Measurements from ENCODE around the gene ARID1A. TPM values are rescaled to one million over a fixed set of nuclear protein-coding genes. Genes with fewer than 3 reads are reported as not detected.

ARID1A gene
- total and polyA plus RNA-seq, 9 of the 15 experiments (the other 6 are each of a cell fraction or from before 2014, with no cell fraction given), result 8.3 to 88.3 (median 22.5) TPM

DNA sequence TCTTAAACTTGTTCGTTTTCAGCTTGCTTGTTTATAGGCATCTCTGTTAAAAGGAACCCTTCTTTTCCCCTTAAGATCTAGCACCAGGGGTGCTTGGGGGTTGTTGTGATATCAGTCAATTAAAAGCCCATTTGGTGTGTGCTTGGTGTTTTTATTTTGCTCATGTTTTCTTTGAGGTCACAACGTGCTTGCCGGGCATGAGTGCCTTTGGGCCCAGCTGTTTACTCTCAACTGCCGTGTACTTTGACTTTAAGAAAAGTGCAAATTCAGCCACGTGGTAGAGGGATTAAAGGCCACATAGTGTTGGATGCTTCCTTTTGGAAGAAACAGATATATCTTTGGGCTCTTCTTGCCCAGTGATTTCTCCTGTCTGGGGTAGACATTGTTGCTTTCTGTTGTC, 10.5 kb downstream of the ARID1A start (continued):
- TF ChIP-seq, protein P1, sequence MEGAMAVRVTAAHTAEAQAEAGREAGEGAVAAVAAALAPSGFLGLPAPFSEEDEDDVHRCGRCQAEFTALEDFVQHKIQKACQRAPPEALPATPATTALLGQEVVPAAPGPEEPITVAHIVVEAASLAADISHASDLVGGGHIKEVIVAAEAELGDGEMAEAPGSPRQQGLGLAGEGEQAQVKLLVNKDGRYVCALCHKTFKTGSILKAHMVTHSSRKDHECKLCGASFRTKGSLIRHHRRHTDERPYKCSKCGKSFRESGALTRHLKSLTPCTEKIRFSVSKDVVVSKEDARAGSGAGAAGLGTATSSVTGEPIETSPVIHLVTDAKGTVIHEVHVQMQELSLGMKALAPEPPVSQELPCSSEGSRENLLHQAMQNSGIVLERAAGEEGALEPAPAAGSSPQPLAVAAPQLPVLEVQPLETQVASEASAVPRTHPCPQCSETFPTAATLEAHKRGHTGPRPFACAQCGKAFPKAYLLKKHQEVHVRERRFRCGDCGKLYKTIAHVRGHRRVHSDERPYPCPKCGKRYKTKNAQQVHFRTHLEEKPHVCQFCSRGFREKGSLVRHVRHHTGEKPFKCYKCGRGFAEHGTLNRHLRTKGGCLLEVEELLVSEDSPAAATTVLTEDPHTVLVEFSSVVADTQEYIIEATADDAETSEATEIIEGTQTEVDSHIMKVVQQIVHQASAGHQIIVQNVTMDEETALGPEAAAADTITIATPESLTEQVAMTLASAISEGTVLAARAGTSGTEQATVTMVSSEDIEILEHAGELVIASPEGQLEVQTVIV (CRISPR knock-in tag; IDR thresholded peaks at IDR 0.05; ENCODE audit: borderline replicate concordance), result no peak
- TF ChIP-seq FUS (optimal IDR thresholded peaks at IDR 0.05; ENCODE audit: low read depth, low read length) (no peak), TSC22D4 (tag; IDR thresholded peaks at IDR 0.05) (no peak), ZNF699 (CRISPR knock-in tag; IDR thresholded peaks at IDR 0.05; ENCODE audit: insufficient replicate concordance) (no peak), CBFA2T3 (IDR thresholded peaks at IDR 0.05) (no peak), HNRNPUL1 (IDR thresholded peaks at IDR 0.05; ENCODE audit: low read length) (no peak), DPF2 (IDR thresholded peaks at IDR 0.05) (no peak), ZNF75A (CRISPR knock-in tag; IDR thresholded peaks at IDR 0.05) (no peak), SIRT6 (IDR thresholded peaks at IDR 0.05; ENCODE audit: low read depth, low read length) (no peak), CBX5 (IDR thresholded peaks at IDR 0.05; ENCODE audit: borderline replicate concordance, low read depth) (no peak), EZH2 (IDR thresholded peaks at IDR 0.05; ENCODE audit: borderline replicate concordance, low read depth, low read length) (no peak), MTA1 (IDR thresholded peaks at IDR 0.05; ENCODE audit: borderline replicate concordance) (no peak), SUPT5H (IDR thresholded peaks at IDR 0.05) (no peak), TARDBP (IDR thresholded peaks at IDR 0.05) (no peak), ZNF583 (CRISPR knock-in tag; IDR thresholded peaks at IDR 0.05) (no peak)
- TF ChIP-seq, protein P2, sequence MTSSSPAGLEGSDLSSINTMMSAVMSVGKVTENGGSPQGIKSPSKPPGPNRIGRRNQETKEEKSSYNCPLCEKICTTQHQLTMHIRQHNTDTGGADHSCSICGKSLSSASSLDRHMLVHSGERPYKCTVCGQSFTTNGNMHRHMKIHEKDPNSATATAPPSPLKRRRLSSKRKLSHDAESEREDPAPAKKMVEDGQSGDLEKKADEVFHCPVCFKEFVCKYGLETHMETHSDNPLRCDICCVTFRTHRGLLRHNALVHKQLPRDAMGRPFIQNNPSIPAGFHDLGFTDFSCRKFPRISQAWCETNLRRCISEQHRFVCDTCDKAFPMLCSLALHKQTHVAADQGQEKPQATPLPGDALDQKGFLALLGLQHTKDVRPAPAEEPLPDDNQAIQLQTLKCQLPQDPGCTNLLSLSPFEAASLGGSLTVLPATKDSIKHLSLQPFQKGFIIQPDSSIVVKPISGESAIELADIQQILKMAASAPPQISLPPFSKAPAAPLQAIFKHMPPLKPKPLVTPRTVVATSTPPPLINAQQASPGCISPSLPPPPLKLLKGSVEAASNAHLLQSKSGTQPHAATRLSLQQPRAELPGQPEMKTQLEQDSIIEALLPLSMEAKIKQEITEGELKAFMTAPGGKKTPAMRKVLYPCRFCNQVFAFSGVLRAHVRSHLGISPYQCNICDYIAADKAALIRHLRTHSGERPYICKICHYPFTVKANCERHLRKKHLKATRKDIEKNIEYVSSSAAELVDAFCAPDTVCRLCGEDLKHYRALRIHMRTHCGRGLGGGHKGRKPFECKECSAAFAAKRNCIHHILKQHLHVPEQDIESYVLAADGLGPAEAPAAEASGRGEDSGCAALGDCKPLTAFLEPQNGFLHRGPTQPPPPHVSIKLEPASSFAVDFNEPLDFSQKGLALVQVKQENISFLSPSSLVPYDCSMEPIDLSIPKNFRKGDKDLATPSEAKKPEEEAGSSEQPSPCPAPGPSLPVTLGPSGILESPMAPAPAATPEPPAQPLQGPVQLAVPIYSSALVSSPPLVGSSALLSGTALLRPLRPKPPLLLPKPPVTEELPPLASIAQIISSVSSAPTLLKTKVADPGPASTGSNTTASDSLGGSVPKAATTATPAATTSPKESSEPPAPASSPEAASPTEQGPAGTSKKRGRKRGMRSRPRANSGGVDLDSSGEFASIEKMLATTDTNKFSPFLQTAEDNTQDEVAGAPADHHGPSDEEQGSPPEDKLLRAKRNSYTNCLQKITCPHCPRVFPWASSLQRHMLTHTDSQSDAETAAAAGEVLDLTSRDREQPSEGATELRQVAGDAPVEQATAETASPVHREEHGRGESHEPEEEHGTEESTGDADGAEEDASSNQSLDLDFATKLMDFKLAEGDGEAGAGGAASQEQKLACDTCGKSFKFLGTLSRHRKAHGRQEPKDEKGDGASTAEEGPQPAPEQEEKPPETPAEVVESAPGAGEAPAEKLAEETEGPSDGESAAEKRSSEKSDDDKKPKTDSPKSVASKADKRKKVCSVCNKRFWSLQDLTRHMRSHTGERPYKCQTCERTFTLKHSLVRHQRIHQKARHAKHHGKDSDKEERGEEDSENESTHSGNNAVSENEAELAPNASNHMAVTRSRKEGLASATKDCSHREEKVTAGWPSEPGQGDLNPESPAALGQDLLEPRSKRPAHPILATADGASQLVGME (CRISPR knock-in tag; IDR thresholded peaks at IDR 0.05), result no peak
- TF ChIP-seq, protein P3, sequence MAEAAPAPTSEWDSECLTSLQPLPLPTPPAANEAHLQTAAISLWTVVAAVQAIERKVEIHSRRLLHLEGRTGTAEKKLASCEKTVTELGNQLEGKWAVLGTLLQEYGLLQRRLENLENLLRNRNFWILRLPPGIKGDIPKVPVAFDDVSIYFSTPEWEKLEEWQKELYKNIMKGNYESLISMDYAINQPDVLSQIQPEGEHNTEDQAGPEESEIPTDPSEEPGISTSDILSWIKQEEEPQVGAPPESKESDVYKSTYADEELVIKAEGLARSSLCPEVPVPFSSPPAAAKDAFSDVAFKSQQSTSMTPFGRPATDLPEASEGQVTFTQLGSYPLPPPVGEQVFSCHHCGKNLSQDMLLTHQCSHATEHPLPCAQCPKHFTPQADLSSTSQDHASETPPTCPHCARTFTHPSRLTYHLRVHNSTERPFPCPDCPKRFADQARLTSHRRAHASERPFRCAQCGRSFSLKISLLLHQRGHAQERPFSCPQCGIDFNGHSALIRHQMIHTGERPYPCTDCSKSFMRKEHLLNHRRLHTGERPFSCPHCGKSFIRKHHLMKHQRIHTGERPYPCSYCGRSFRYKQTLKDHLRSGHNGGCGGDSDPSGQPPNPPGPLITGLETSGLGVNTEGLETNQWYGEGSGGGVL (CRISPR knock-in tag; IDR thresholded peaks at IDR 0.05), result no peak
- TF ChIP-seq, protein P4, sequence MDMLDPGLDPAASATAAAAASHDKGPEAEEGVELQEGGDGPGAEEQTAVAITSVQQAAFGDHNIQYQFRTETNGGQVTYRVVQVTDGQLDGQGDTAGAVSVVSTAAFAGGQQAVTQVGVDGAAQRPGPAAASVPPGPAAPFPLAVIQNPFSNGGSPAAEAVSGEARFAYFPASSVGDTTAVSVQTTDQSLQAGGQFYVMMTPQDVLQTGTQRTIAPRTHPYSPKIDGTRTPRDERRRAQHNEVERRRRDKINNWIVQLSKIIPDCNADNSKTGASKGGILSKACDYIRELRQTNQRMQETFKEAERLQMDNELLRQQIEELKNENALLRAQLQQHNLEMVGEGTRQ (CRISPR knock-in tag; IDR thresholded peaks at IDR 0.05), result peak; percentile 24; the same call in 1 of the 2 replicates
- TF ChIP-seq, protein P5, sequence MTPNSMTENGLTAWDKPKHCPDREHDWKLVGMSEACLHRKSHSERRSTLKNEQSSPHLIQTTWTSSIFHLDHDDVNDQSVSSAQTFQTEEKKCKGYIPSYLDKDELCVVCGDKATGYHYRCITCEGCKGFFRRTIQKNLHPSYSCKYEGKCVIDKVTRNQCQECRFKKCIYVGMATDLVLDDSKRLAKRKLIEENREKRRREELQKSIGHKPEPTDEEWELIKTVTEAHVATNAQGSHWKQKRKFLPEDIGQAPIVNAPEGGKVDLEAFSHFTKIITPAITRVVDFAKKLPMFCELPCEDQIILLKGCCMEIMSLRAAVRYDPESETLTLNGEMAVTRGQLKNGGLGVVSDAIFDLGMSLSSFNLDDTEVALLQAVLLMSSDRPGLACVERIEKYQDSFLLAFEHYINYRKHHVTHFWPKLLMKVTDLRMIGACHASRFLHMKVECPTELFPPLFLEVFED (CRISPR knock-in tag; conservative IDR thresholded peaks at IDR 0.05), result no peak

All from K562 (cell line).